ENCODE measurements around the gene SS18.

DNA sequence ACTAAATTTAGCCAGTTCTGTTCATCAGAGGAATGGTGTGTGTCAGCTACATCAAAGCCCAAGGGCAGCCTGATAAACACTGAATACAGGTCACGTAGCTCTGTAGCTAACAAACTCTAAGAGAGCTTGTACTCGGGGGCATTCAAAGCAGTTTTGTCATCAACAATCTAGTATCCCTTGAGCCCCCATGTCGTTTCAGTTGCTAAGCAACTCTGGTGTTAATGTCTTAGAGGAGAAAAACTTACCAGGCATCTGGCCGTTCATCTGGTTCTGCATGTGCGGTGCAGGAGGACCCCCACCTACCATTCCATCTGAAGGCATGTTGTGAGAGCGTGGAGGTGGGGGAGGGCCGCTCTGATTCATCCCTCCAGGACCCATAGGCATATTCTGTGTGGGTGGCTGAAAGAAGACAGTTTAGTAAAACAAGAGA is 33.1 kb downstream of the SS18 start:
- TF ChIP-seq, protein P1, sequence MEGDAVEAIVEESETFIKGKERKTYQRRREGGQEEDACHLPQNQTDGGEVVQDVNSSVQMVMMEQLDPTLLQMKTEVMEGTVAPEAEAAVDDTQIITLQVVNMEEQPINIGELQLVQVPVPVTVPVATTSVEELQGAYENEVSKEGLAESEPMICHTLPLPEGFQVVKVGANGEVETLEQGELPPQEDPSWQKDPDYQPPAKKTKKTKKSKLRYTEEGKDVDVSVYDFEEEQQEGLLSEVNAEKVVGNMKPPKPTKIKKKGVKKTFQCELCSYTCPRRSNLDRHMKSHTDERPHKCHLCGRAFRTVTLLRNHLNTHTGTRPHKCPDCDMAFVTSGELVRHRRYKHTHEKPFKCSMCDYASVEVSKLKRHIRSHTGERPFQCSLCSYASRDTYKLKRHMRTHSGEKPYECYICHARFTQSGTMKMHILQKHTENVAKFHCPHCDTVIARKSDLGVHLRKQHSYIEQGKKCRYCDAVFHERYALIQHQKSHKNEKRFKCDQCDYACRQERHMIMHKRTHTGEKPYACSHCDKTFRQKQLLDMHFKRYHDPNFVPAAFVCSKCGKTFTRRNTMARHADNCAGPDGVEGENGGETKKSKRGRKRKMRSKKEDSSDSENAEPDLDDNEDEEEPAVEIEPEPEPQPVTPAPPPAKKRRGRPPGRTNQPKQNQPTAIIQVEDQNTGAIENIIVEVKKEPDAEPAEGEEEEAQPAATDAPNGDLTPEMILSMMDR (IDR thresholded peaks at IDR 0.05; ENCODE audit: insufficient read depth, low read length, poor library complexity, severe bottlenecking), result no peak
- no peak for TF ChIP-seq EZH2phosphoT487 (conservative IDR thresholded peaks at IDR 0.05; ENCODE audit: low read length)
